A549 (cell line): ENCODE data around the gene ZFYVE27. TPM values are rescaled to one million over a fixed set of nuclear protein-coding genes. Genes with fewer than 3 reads are reported as not detected.

Source experiments
- ATAC-seq, 2 experiments: fragments of 200-7000 bp in 1 of 2; fragments of >200 bp in 1 of 2; cut with Nextera tagmentation in 1 of 2; cut with Tn5 transposase in 1 of 2; 3 replicates each; pipeline versions ENCODE4 v1.8.0 to v1.9.1; 2018 to 2020; ENCODE audit warnings: mild to moderate bottlenecking in 1 of 2, moderate library complexity in 1 of 2
- CTCF ChIA-PET: fragments of 300-600 bp; sonication (Branson Sonifier 250); formaldehyde crosslinking; extraction: SDS; loops from one replicate; lab custom pipeline; 2021; ENCODE audit warnings: antibody characterized with exemption, inconsistent platforms; lab: Yijun Ruan, JAX
- POLR2A ChIA-PET: fragments of 350-600 bp; formaldehyde crosslinking; extraction: SDS; loops from one replicate; lab custom pipeline; 2021; ENCODE audit warnings: antibody characterized with exemption, inconsistent platforms; lab: Yijun Ruan, JAX
- DNase-seq, 2 experiments: peaks; one replicate each; pipeline versions ENCODE4 v3.0.0 to v3.0.0-alpha.2; 2011 to 2016; ENCODE audit warnings: low read depth in 1 of 2, low spot score in 1 of 2
- FAIRE-seq: peaks from 2 replicates; lab custom pipeline; 2011; peaks lifted over from hg19 to GRCh38; lab: Jason Lieb, UNC
- H3K27ac ChIP-seq, 2 experiments: fragments of >200 bp; sonication (Bioruptor Twin); formaldehyde crosslinking; 3 replicates each; pipeline ENCODE4 v1.5.1; 2016 to 2017
- H3K4me1 ChIP-seq: fragments of >200 bp; sonication (Bioruptor Twin); formaldehyde crosslinking; 3 replicates; pipeline ENCODE4 v1.6.1; 2016
- H3K4me2 ChIP-seq: fragments of >200 bp; sonication (Bioruptor Twin); formaldehyde crosslinking; 3 replicates; pipeline ENCODE4 v1.6.1; 2016
- H3K4me3 ChIP-seq: fragments of >200 bp; sonication (Bioruptor Twin); formaldehyde crosslinking; 3 replicates; pipeline ENCODE4 v1.5.1; 2016
- H3K9me3 ChIP-seq: fragments of >200 bp; sonication (Bioruptor Twin); formaldehyde crosslinking; 3 replicates; pipeline ENCODE4 v1.6.1; 2016
- BCL3 ChIP-seq: fragments of >200 bp; sonication (Bioruptor Twin); formaldehyde crosslinking; IDR thresholded peaks from 3 replicates; pipeline ENCODE4 v1.6.1; 2016
- CEBPB ChIP-seq, 2 experiments: fragments of >200 bp in 1 of 2; sonication (Bioruptor Twin) in 1 of 2; formaldehyde crosslinking in 1 of 2; IDR thresholded peaks; 2 replicates each; pipeline ENCODE4 v1.6.1; 2012 to 2016
- ELK1 ChIP-seq: fragments of 150-350 bp; IDR thresholded peaks from 2 replicates; pipeline ENCODE4 v1.6.1; 2014; ENCODE audit warnings: low read depth, mild to moderate bottlenecking, low read length
- FOSL2 ChIP-seq, 2 experiments: fragments of 450-650 bp in 1 of 2; fragments of >200 bp in 1 of 2; sonication (Bioruptor Twin) in 1 of 2; formaldehyde crosslinking; IDR thresholded peaks; 2 replicates each; pipeline versions ENCODE4 v1.5.0 to v1.6.1; 2016 to 2020; ENCODE audit warnings: mild to moderate bottlenecking in 1 of 2, moderate library complexity in 1 of 2
- HOXA7 ChIP-seq: fragments of 250-450 bp; sonication (Bioruptor Pico); IDR thresholded peaks from 2 replicates; pipeline ENCODE4 v1.5.0; 2020; ENCODE audit warnings: mild to moderate bottlenecking, moderate library complexity
- HOXB5 ChIP-seq: fragments of 250-450 bp; sonication (Bioruptor Pico); IDR thresholded peaks from 2 replicates; pipeline ENCODE4 v1.5.0; 2020; ENCODE audit warnings: mild to moderate bottlenecking, moderate library complexity
- JUNB ChIP-seq: fragments of >200 bp; sonication (Bioruptor Twin); formaldehyde crosslinking; IDR thresholded peaks from 2 replicates; pipeline ENCODE4 v1.6.1; 2016
- POLR2AphosphoS2 ChIP-seq: conservative IDR thresholded peaks from 2 replicates; pipeline ENCODE4 v1.6.1; 2012; ENCODE audit warnings: low read length, improper control_type of control experiment, inconsistent platforms
- RCOR1 ChIP-seq: fragments of 150-350 bp; IDR thresholded peaks from 2 replicates; pipeline ENCODE4 v1.6.1; 2014; ENCODE audit warnings: antibody characterized with exemption, low read length, low read depth
- RFX5 ChIP-seq: fragments of 450-650 bp; IDR thresholded peaks from 2 replicates; pipeline ENCODE4 v1.7.1; 2014; ENCODE audit warnings: antibody characterized with exemption, mild to moderate bottlenecking, moderate library complexity
- RNF2 ChIP-seq: fragments of 200-600 bp; sonication (generic); IDR thresholded peaks from 2 replicates; pipeline ENCODE4 v1.6.1; 2016; ENCODE audit warnings: low read depth, mild to moderate bottlenecking, antibody characterized with exemption, moderate library complexity, borderline replicate concordance
- SMC3 ChIP-seq: fragments of >200 bp; sonication (Bioruptor Twin); formaldehyde crosslinking; IDR thresholded peaks from 3 replicates; pipeline ENCODE4 v1.6.1; 2018; ENCODE audit warnings: inconsistent platforms
- TFCP2L1 ChIP-seq: fragments of 250-450 bp; sonication (Bioruptor Pico); IDR thresholded peaks from 2 replicates; pipeline ENCODE4 v1.5.0; 2021; ENCODE audit warnings: mild to moderate bottlenecking
- WGBS: methylation state at CpG from one replicate; pipeline ENCODE4 v1.1.6; 2017; ENCODE audit errors: missing lambda C conversion rate; 5-methylcytosine and 5-hydroxymethylcytosine counted together
- polyA plus RNA-seq, 4 experiments: library from polyadenylated mRNA; depleted of rRNA in 3 of 4; stranded (reverse); fragments of >200 nt; fragmentation: RNase III in 1 of 4; extraction: RNeasy Plus Mini Kit Qiagen cat#74134 plus additional on column Dnase treatment in 1 of 4; gene quantifications; 2 replicates in 3 of 4; 3 replicates in 1 of 4; pipeline ENCODE4 v1.2.3, GENCODE V29; 2011 to 2017

ZFYVE27 gene
- polyA plus RNA-seq, 2 of the 4 experiments (the other 2 are of a cell fraction), result 17.1 to 20.1 TPM

DNA sequence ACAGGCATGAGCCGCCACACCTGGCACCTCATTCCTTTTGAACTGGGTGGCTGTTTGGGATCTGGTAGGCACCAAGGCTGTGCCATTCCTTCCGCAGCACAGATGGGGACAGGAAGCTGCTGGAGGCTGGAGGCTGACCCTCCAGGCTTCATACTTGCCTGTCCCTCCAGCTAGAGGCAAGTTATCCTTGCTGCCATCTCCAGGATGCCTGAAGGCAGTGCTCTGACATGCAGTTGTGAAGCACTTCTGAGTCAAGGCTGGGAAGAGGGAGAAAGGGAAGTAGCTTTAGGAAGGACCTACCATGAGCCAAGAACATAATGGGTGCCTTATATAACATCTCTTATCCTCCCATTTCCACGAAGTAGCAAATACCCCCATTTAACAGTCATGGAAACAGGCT is 13.9 kb upstream of the ZFYVE27 start:
- TF ChIP-seq RNF2, result no peak
- no peak for TF ChIP-seq POLR2AphosphoS2
- no peak for TF ChIP-seq RCOR1
- no peak for TF ChIP-seq TFCP2L1 (CRISPR knock-in tag)
- TF ChIP-seq, all 56 proteins: peak for 0
- Histone ChIP-seq H3K4me3 (no peak overlapping the region), H3K27ac (no peak overlapping the region), H3K4me2 (no peak overlapping the region), H3K9me3 (peaks cover 2% of the 10 kb centered on the region; the same call in 1 of the 3 replicates), H3K4me1 (peaks cover 41% of the 10 kb centered on the region)
- FAIRE-seq, result no peak
- 78% methylated on average over 3 of the region's 3 CpGs for WGBS
- peak in 1 of 2 experiments; percentile 30 for DNase-seq
- ChIA-PET POLR2A (interaction anchor here (2.7 to 3.1 kb wide), 2 partner anchors 9 to 14 kb away, joined by 15 to 38 read pairs; partner anchors contain the start of genes MARVELD1 and ZFYVE27), CTCF (interaction anchor here (0.5 to 36.9 kb wide), 7 partner anchors 8 to 133 kb away, joined by 4 to 1127 read pairs (median 9); partner anchors contain the start of genes AVPI1, C10orf62, MARVELD1 and ZFYVE27)
- ATAC-seq, result peak in 1 of 2 experiments; percentile 8; a peak in 1 of 6 replicates

DNA sequence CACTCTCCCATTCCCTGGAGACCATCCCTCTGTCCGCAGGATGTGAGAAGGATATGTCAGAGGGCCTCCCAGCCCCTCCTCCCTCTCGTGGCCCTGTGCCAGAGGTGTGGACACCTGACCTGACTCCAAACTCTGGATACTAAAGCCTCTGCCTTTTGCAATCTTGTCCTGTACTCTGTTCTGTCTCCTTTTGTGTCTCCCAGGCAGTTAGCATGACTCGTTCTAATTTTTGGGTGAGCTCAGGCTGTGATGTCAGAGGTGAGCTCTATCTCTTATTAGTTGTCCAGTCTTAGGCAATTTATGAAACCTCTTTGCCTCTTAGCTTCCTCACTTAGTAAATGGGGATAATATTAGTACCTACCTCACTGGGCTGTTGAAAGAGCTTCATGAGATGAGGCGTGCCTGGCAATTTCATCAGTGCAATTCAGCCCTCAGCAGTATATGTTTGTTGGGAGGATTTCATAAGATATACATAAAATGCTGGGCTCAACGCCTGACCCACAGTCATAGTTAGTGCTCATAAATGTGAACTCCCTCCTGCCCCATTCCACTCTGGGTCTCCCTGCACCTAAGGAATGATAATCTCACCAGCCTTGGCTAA is 12.5 kb upstream of the ZFYVE27 start:
- no peak for TF ChIP-seq RFX5
- TF ChIP-seq TFCP2L1 (CRISPR knock-in tag), result no peak
- TF ChIP-seq ELK1, result no peak
- TF ChIP-seq CEBPB (IDR thresholded peaks at IDR 0.05), result peak in 1 of 2 experiments; percentile 52; a peak in 1 of 4 replicates
- TF ChIP-seq SMC3, result no peak
- CTCF ChIA-PET, result interaction anchor here (0.8 to 36.9 kb wide), 9 partner anchors 10 to 173 kb away, joined by 3 to 1127 read pairs (median 4); partner anchors contain the start of genes AVPI1, MARVELD1 and ZFYVE27
- Histone ChIP-seq H3K4me2 (peak overlapping the region; percentile 1; the same call in 1 of the 3 replicates), H3K4me1 (peaks cover 27% of the 10 kb centered on the region), H3K27ac (peak overlapping the region; percentile 43 to 45; a peak in 4 of 6 replicates), H3K9me3 (peaks cover 2% of the 10 kb centered on the region; the same call in 1 of the 3 replicates), H3K4me3 (no peak overlapping the region)
- peak in 1 of 2 experiments; percentile 50 for DNase-seq
- WGBS, result 34% methylated on average over 5 of the region's 5 CpGs
- no peak for FAIRE-seq
- POLR2A ChIA-PET, result interaction anchor here (0.6 to 3.1 kb wide), 7 partner anchors 10 to 149 kb away, joined by 3 to 38 read pairs (median 4); partner anchors contain the start of genes AVPI1, MARVELD1 and ZFYVE27
- ATAC-seq, result peak; percentile 60 to 81

DNA sequence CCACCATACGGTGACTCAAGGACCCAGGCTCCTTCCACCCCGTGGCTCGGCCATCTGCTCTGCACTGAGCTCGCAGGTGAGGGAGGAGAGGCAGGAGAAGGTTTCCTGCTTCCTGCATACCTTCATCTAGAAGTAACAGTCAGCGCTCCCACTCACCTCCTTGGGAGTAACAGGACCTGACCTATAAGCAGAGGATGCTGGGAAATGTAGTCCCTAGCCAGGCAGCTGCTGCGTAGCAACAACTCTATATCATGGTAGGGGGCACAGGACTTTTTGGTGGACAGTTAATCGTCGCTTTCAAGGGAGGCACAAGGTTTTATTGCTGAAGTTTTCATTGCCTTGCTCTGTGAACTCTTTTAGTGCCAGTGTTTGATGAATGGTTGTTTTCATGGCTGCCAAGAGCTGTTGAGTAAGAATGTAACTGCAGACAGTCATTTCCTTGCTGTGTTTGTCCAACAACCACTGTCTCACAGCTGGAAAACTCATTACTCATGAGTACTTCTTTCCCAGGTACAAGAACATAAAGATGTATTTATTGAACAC is 10.2 kb upstream of the ZFYVE27 start:
- H3K27ac ChIP-seq, result peak overlapping the region; percentile 21 to 56; a peak in 4 of 6 replicates
- ChIA-PET POLR2A (interaction anchor here (1.5 to 1.8 kb wide), 2 partner anchors 13 to 39 kb away, joined by 8 to 20 read pairs; partner anchors contain the start of genes AVPI1 and MARVELD1), CTCF (interaction anchor here (0.5 to 36.9 kb wide), 5 partner anchors 8 to 321 kb away, joined by 3 to 1127 read pairs (median 28); partner anchors contain the start of genes AVPI1, MARVELD1 and ZFYVE27)
- ATAC-seq, result peak; percentile 52 to 54; a peak in 3 of 6 replicates
- no peak overlapping the region for H3K4me3 ChIP-seq
- no peak for FAIRE-seq
- WGBS, result 68% methylated on average over 8 of the region's 8 CpGs
- TF ChIP-seq HOXB5 (CRISPR knock-in tag), result 0 out of 2 replicates have a peak, but pooled peaks have one; percentile 78
- TF ChIP-seq FOSL2 (IDR thresholded peaks at IDR 0.05), result no peak
- TF ChIP-seq FOSL2 (CRISPR knock-in tag; IDR thresholded peaks at IDR 0.05), result peak; percentile 39
- no peak for TF ChIP-seq JUNB
- no peak for TF ChIP-seq TFCP2L1 (CRISPR knock-in tag)
- no peak for TF ChIP-seq HOXA7 (CRISPR knock-in tag)
- TF ChIP-seq RNF2, result no peak
- TF ChIP-seq BCL3, result no peak
- peak overlapping the region; percentile 40 for H3K4me2 ChIP-seq
- peak in 1 of 2 experiments; percentile 38 for DNase-seq
- peaks cover 24% of the 10 kb centered on the region for H3K4me1 ChIP-seq
- peaks cover 2% of the 10 kb centered on the region; the same call in 1 of the 3 replicates for H3K9me3 ChIP-seq
